Right cardiac atrium (tissue), 5 donors: ENCODE data around the gene ASH1L. TPM values are rescaled to one million over a fixed set of nuclear protein-coding genes. Genes with fewer than 3 reads are reported as not detected.
"Not testable (repeated sequence)": the region's sequence is repeated elsewhere in the genome, so short reads cannot be mapped to it uniquely, and the experiment has no call there.

Experiments used
- ATAC-seq, 2 donors: fragments of 200-7000 bp; cut with Tn5 transposase; one replicate each; pipeline versions ENCODE4 v1.8.0 to v1.9.1; 2020; ENCODE audit warnings: moderate library complexity in 2 of 2, mild to moderate bottlenecking in 1 of 2
- DNase-seq, 3 donors: peaks; one replicate each; pipeline ENCODE4 v3.0.0-alpha.2; 2020
- H3K27ac ChIP-seq: one replicate; pipeline ENCODE4 v1.5.1; 2013; ENCODE audit warnings: mild to moderate bottlenecking, low read length, control low read depth, moderate library complexity
- H3K27me3 ChIP-seq: one replicate; pipeline ENCODE4 v1.6.1; 2013; ENCODE audit not compliant: control insufficient read depth, insufficient read depth
- H3K4me1 ChIP-seq: one replicate; pipeline ENCODE4 v1.6.1; 2013; ENCODE audit warnings: low read length; ENCODE audit not compliant: control insufficient read depth, insufficient read depth
- H3K4me3 ChIP-seq: one replicate; pipeline ENCODE4 v1.5.1; 2013; ENCODE audit warnings: low read length, control low read depth
- H3K9me3 ChIP-seq: one replicate; pipeline ENCODE4 v1.6.1; 2013; ENCODE audit warnings: low read length; ENCODE audit not compliant: control insufficient read depth
- WGBS: extraction: QIAGEN DNeasy Blood & Tissue Kit; methylation state at CpG from one replicate; pipeline ENCODE4 v1.1.7; 2013; 5-methylcytosine and 5-hydroxymethylcytosine counted together
- intact Hi-C, 4 donors: fragments of 100-400 bp; cut with DNase I; formaldehyde crosslinking; loops; one replicate each; pipeline versions ENCODE4 v1.11.0 to v1.14.0; 2022 to 2023
- polyA plus RNA-seq: library from polyadenylated mRNA; stranded (reverse); fragments of 200-250 nt; gene quantifications from one replicate; pipeline ENCODE4 v1.2.3, GENCODE V29; 2013
- total RNA-seq, 4 donors: library from RNA; stranded (reverse); fragmentation: NEBNext Ultra II Directional; extraction: Animal tissue kit (Norgen Biotek cat#: 25700); gene quantifications; one replicate each; pipeline ENCODE4 v1.2.1, GENCODE V29; 2021
- donor health status: healthy with polysubstance abuse.
- donor health status: DM: no; HTN: yes; CAD: no.
- donor health status: DM: no; HTN: no; CAD: no.
- donor health status: DM: no; HTN: yes; CAD: no; lungs with severe emphysema.
- donor health status: DM: yes; HTN: yes; CAD: no.

The ASH1L gene
- total and polyA plus RNA-seq, 5 donors = 11.3 to 57.7 (median 48.0) TPM

- no peak for DNase-seq
- intact Hi-C loops = no loop called here
- no peak overlapping the region for H3K27ac ChIP-seq
- no peak overlapping the region for H3K4me3 ChIP-seq
- no peaks in the 10 kb centered on the region for H3K27me3 ChIP-seq
- no peaks in the 10 kb centered on the region for H3K9me3 ChIP-seq
- H3K4me1 ChIP-seq = no peaks in the 10 kb centered on the region
- ATAC-seq = no peak
- WGBS = 91% methylated on average over 7 of the region's 7 CpGs
Measured at GRCh38 chr1:155451199-155451598, 111.4 kb downstream of the ASH1L start.

GRCh38 chr1:155442431-155442830 is 120.2 kb downstream of the ASH1L start:
- H3K9me3 ChIP-seq, ATAC-seq, H3K4me1 ChIP-seq, H3K27ac ChIP-seq, H3K27me3 ChIP-seq, intact Hi-C loops, H3K4me3 ChIP-seq, DNase-seq: not testable (repeated sequence)
- 97% methylated on average over 6 of the region's 6 CpGs for WGBS

- ATAC-seq (no peak), DNase-seq (no peak)
- H3K4me3 ChIP-seq = no peak overlapping the region
- no peaks in the 10 kb centered on the region for H3K9me3 ChIP-seq
- intact Hi-C loops = no loop called here
- WGBS = 93% methylated on average over 4 of the region's 4 CpGs
- H3K27me3 ChIP-seq = no peaks in the 10 kb centered on the region
- H3K27ac ChIP-seq = no peak overlapping the region
- H3K4me1 ChIP-seq = no peaks in the 10 kb centered on the region
Measured at GRCh38 chr1:155437405-155437804, 125.2 kb downstream of the ASH1L start.

- intact Hi-C loops, H3K9me3 ChIP-seq, H3K27ac ChIP-seq, ATAC-seq, H3K4me1 ChIP-seq, DNase-seq, H3K4me3 ChIP-seq, H3K27me3 ChIP-seq: not testable (repeated sequence)
- WGBS = 97% methylated on average over 14 of the region's 14 CpGs
Measured at GRCh38 chr1:155433831-155434389, 128.7 kb downstream of the ASH1L start.

GRCh38 chr1:155433128-155433830 is 129.3 kb downstream of the ASH1L start:
- H3K27ac ChIP-seq, DNase-seq, H3K9me3 ChIP-seq, H3K4me3 ChIP-seq, intact Hi-C loops, H3K27me3 ChIP-seq, H3K4me1 ChIP-seq: not testable (repeated sequence)
- WGBS = 91% methylated on average over 23 of the region's 23 CpGs
- ATAC-seq = peak; percentile 19 to 41

GRCh38 chr1:155424091-155424490 is 138.5 kb downstream of the ASH1L start:
- 84% methylated on average over 7 of the region's 7 CpGs for WGBS
- H3K4me1 ChIP-seq = no peaks in the 10 kb centered on the region
- ATAC-seq = no peak

GRCh38 chr1:155420788-155421187 is 141.8 kb downstream of the ASH1L start:
- DNase-seq (no peak), ATAC-seq (no peak)
- no peak overlapping the region for H3K27ac ChIP-seq
- intact Hi-C loops = no loop called here
- no peaks in the 10 kb centered on the region for H3K27me3 ChIP-seq
- no peaks in the 10 kb centered on the region for H3K4me1 ChIP-seq
- no peaks in the 10 kb centered on the region for H3K9me3 ChIP-seq
- 98% methylated on average over 2 of the region's 2 CpGs for WGBS
- H3K4me3 ChIP-seq = no peak overlapping the region

More at GRCh38 chr1:155424091-155424490, 138.5 kb downstream of the ASH1L start:
- no peak for DNase-seq
- intact Hi-C loops = no loop called here
- no peaks in the 10 kb centered on the region for H3K9me3 ChIP-seq
- no peak overlapping the region for H3K27ac ChIP-seq
- no peaks in the 10 kb centered on the region for H3K27me3 ChIP-seq
- H3K4me3 ChIP-seq = no peak overlapping the region

GRCh38 chr1:155411840-155412239 is 150.8 kb downstream of the ASH1L start:
- H3K27me3 ChIP-seq, H3K4me3 ChIP-seq, H3K9me3 ChIP-seq, H3K4me1 ChIP-seq, intact Hi-C loops, DNase-seq, ATAC-seq: not testable (repeated sequence)
- peak overlapping the region; percentile 23 for H3K27ac ChIP-seq
- WGBS = 94% methylated on average over 9 of the region's 9 CpGs

GRCh38 chr1:155410931-155411330 is 151.7 kb downstream of the ASH1L start:
- Histone ChIP-seq H3K27ac (no peak overlapping the region), H3K4me1 (no peaks in the 10 kb centered on the region), H3K4me3 (no peak overlapping the region), H3K9me3 (no peaks in the 10 kb centered on the region), H3K27me3 (no peaks in the 10 kb centered on the region)
- DNase-seq (no peak), ATAC-seq (no peak)
- WGBS = 95% methylated on average over 1 of the region's 1 CpG
- intact Hi-C loops = no loop called here

GRCh38 chr1:155396874-155397476 is 165.6 kb downstream of the ASH1L start:
- 78% methylated on average over 12 of the region's 12 CpGs for WGBS
- Histone ChIP-seq H3K9me3 (no peaks in the 10 kb centered on the region), H3K27ac (no peak overlapping the region), H3K4me3 (no peak overlapping the region), H3K27me3 (no peaks in the 10 kb centered on the region), H3K4me1 (peaks cover 1% of the 10 kb centered on the region)
- ATAC-seq = peak; percentile 87 to 94
- peak; percentile 32 to 85 (median 54) for DNase-seq
- intact Hi-C loops = no loop called here

GRCh38 chr1:155392898-155393411 is 169.6 kb downstream of the ASH1L start:
- intact Hi-C loops = no loop called here
- ATAC-seq = peak; percentile 65
- Histone ChIP-seq H3K27ac (no peak overlapping the region), H3K27me3 (no peaks in the 10 kb centered on the region), H3K4me3 (no peak overlapping the region), H3K9me3 (no peaks in the 10 kb centered on the region), H3K4me1 (peaks cover 1% of the 10 kb centered on the region)
- WGBS = 58% methylated on average over 5 of the region's 5 CpGs
- peak in 2 of 3 donors; percentile 30 to 83 for DNase-seq
